Spleen (tissue), 7 donors: Measurements from ENCODE around the gene FANCM.

ENCODE experiments used
- POLR2A ChIP-seq, 3 donors: fragments of 450-650 bp; IDR thresholded peaks; one replicate each; pipeline ENCODE4 v1.5.1; 2017; ENCODE audit warnings: antibody characterized with exemption in 3 of 3, mild to moderate bottlenecking in 1 of 3
- POLR2AphosphoS5 ChIP-seq, 3 donors: sonication (generic); formaldehyde crosslinking; IDR thresholded peaks; one replicate each; pipeline ENCODE4 v1.5.1; 2017; ENCODE audit warnings: antibody characterized with exemption in 3 of 3
- TF ChIP-seq, protein P1 (sequence below), 11 experiments: fragments of 200-600 bp in 7 of 11; fragments of 450-650 bp in 4 of 11; sonication (generic) in 4 of 11; IDR thresholded peaks in 8 of 11; conservative IDR thresholded peaks in 3 of 11; 1 replicate in 7 of 11; 2 replicates in 4 of 11; pipeline versions ENCODE4 v1.4.0 to v1.8.0; 2016 to 2021; ENCODE audit warnings: antibody characterized with exemption in 11 of 11, inconsistent platforms in 4 of 11, mild to moderate bottlenecking in 1 of 11
- donor health status: DM: no; HTN: no; CAD: no; lungs with moderate emphysema.
- donor health status: DM: no; HTN: no; CAD: no.
- donor health status: DM: no; HTN: no; CAD: no.

- TF ChIP-seq, protein P1, sequence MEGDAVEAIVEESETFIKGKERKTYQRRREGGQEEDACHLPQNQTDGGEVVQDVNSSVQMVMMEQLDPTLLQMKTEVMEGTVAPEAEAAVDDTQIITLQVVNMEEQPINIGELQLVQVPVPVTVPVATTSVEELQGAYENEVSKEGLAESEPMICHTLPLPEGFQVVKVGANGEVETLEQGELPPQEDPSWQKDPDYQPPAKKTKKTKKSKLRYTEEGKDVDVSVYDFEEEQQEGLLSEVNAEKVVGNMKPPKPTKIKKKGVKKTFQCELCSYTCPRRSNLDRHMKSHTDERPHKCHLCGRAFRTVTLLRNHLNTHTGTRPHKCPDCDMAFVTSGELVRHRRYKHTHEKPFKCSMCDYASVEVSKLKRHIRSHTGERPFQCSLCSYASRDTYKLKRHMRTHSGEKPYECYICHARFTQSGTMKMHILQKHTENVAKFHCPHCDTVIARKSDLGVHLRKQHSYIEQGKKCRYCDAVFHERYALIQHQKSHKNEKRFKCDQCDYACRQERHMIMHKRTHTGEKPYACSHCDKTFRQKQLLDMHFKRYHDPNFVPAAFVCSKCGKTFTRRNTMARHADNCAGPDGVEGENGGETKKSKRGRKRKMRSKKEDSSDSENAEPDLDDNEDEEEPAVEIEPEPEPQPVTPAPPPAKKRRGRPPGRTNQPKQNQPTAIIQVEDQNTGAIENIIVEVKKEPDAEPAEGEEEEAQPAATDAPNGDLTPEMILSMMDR (IDR thresholded peaks at IDR 0.05 in 8 of 11, conservative IDR thresholded peaks at IDR 0.05 in 3 of 11), result no peak
- no peak for TF ChIP-seq POLR2AphosphoS5 (IDR thresholded peaks at IDR 0.05)
- no peak for TF ChIP-seq POLR2A (IDR thresholded peaks at IDR 0.05)
Measured at GRCh38 chr14:45123271-45123670, 12.5 kb upstream of the FANCM start.
